ENCODE measurements around the gene ITM2B.
A peak's percentile ranks its signal among the peaks of the same experiment; 100 is the strongest.

Gene ITM2B

DNA sequence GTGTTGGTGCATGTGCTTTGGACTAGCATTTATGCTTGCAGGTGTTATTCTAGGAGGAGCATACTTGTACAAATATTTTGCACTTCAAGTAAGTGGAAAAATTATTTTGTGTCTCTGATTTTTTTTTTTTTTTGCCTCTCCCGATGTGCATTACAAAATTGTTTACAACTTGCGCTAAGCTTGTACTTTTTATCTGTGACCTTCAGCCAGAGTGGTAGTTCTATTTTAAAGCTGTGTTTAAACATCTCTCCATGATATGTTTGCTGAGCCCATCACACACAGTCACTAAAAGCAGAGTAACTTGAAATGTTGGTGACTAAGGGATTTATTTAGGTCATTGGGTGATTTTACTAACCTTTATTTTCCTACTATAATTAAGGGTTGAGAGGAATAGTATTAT is 20.8 kb downstream of the ITM2B start:
- H3K9ac ChIP-seq = no peak overlapping the region
- no peak overlapping the region for H3K27ac ChIP-seq
- H4K20me1 ChIP-seq = peaks cover 44% of the 10 kb centered on the region
- no peak overlapping the region for H3K4me2 ChIP-seq
- no peaks in the 10 kb centered on the region for H3K4me1 ChIP-seq
- TF ChIP-seq Cebpa-rat (IDR thresholded peaks at IDR 0.05) = no peak
- no peaks in the 10 kb centered on the region; the same call in 1 of the 2 replicates for H3K9me3 ChIP-seq
- H3K4me3 ChIP-seq = no peak overlapping the region
- H3K36me3 ChIP-seq = peaks cover 80% of the 10 kb centered on the region
- no peaks in the 10 kb centered on the region for H3K27me3 ChIP-seq

DNA sequence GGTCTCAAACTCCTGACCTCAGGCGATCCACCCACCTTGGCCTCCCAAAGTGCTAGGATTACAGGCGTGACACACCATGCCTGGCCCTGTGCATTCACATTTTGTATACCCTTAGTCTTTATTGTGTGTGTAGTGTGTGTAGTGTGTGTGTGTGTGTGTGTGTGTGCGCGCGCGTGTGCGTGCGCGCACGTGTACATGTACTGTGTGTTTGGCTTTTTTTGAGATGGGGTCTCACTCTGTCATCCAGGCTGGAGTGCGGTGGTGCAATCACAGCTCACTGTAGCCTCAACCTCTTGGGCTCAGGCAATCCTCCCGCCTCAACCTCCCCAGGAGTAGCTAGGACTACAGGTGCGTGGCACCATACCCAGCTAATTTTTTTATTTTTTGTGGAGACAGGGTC is 22.1 kb downstream of the ITM2B start:
- Histone ChIP-seq H3K9me3 (no peaks in the 10 kb centered on the region; the same call in 1 of the 2 replicates), H3K27ac (no peak overlapping the region), H3K36me3 (peaks cover 90% of the 10 kb centered on the region), H3K4me2 (no peak overlapping the region), H3K4me3 (no peak overlapping the region), H4K20me1 (peaks cover 37% of the 10 kb centered on the region), H3K9ac (no peak overlapping the region), H3K27me3 (no peaks in the 10 kb centered on the region), H3K4me1 (no peaks in the 10 kb centered on the region)
- TF ChIP-seq Cebpa-rat (IDR thresholded peaks at IDR 0.05) = no peak

DNA sequence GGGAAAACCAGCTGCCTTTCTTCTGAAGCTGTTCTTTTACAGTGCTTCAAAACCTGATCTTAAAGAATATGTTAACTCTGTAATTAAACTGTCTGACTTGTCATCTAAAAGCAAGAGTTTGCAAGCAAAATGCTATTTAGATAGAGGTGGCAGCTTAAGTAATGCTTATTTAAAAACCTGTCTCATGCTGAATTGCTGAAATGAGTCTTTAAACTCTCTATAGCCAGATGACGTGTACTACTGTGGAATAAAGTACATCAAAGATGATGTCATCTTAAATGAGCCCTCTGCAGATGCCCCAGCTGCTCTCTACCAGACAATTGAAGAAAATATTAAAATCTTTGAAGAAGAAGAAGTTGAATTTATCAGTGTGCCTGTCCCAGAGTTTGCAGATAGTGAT is 22.9 kb downstream of the ITM2B start:
- TF ChIP-seq Cebpa-rat (IDR thresholded peaks at IDR 0.05) = no peak
- H3K9me3 ChIP-seq = no peaks in the 10 kb centered on the region
- H3K9ac ChIP-seq = no peak overlapping the region
- no peaks in the 10 kb centered on the region for H3K27me3 ChIP-seq
- no peak overlapping the region for H3K4me3 ChIP-seq
- no peak overlapping the region for H3K27ac ChIP-seq
- H3K36me3 ChIP-seq = peaks cover 90% of the 10 kb centered on the region
- H3K4me2 ChIP-seq = no peak overlapping the region
- H4K20me1 ChIP-seq = peaks cover 29% of the 10 kb centered on the region
- H3K4me1 ChIP-seq = no peaks in the 10 kb centered on the region

DNA sequence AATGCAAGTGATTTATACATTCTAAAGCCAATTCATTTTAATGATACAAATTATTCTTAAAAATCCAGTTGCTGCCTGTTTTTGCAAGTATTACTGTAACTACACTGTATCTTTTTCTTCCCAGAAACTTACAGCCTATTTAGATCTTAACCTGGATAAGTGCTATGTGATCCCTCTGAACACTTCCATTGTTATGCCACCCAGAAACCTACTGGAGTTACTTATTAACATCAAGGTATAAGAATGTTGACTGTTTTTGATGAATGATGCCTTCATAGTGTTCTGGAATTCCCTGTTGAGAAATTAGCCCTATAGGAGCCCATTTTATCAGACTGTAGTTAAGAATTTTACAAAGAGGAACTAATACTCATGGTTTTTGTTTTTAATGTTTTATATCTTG is 25.0 kb downstream of the ITM2B start:
- Histone ChIP-seq H3K36me3 (peaks cover 91% of the 10 kb centered on the region), H3K4me3 (no peak overlapping the region), H3K27ac (no peak overlapping the region), H4K20me1 (peaks cover 10% of the 10 kb centered on the region; the same call in 1 of the 2 replicates), H3K9ac (no peak overlapping the region), H3K4me1 (peaks cover 6% of the 10 kb centered on the region), H3K9me3 (no peaks in the 10 kb centered on the region), H3K27me3 (no peaks in the 10 kb centered on the region), H3K4me2 (no peak overlapping the region)
- no peak for TF ChIP-seq Cebpa-rat (IDR thresholded peaks at IDR 0.05)

DNA sequence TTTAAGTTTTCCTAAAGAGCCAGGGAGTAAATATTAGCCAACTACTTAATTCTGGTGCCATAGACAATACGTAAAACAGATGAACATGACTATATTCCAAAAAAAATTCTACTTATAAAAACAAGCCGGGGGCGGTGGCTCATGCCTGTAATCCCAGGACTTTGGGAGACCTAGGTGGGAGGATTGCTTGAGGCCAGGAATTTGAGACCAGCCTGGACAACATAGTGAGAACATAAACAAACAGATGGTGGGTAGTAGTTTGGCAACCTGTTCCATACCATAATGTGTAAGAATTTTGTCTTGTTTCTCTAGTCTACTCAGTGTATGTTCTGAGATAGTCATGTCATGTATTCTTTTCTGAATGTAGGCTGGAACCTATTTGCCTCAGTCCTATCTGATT is 25.4 kb downstream of the ITM2B start:
- no peak for TF ChIP-seq Cebpa-rat (IDR thresholded peaks at IDR 0.05)
- Histone ChIP-seq H3K9ac (no peak overlapping the region), H3K36me3 (peaks cover 93% of the 10 kb centered on the region), H3K4me1 (peaks cover 11% of the 10 kb centered on the region), H4K20me1 (peaks cover 5% of the 10 kb centered on the region; the same call in 1 of the 2 replicates), H3K4me3 (no peak overlapping the region), H3K4me2 (no peak overlapping the region), H3K9me3 (no peaks in the 10 kb centered on the region), H3K27ac (no peak overlapping the region), H3K27me3 (no peaks in the 10 kb centered on the region)

- Histone ChIP-seq H3K9me3 (no peaks in the 10 kb centered on the region), H3K36me3 (peaks cover 75% of the 10 kb centered on the region), H3K4me2 (no peak overlapping the region), H3K27ac (no peak overlapping the region), H4K20me1 (no peaks in the 10 kb centered on the region), H3K4me1 (peaks cover 36% of the 10 kb centered on the region), H3K27me3 (no peaks in the 10 kb centered on the region), H3K4me3 (no peak overlapping the region), H3K9ac (no peak overlapping the region)
- no peak for TF ChIP-seq Cebpa-rat (IDR thresholded peaks at IDR 0.05)
Measured at GRCh38 chr13:48260970-48261369, 28.0 kb downstream of the ITM2B start.

- Histone ChIP-seq H3K27me3 (no peaks in the 10 kb centered on the region), H3K9ac (no peak overlapping the region), H3K9me3 (no peaks in the 10 kb centered on the region), H4K20me1 (no peaks in the 10 kb centered on the region), H3K4me2 (peak overlapping the region; percentile 86), H3K4me3 (no peak overlapping the region), H3K27ac (peak overlapping the region; percentile 85; the same call in 1 of the 2 replicates), H3K36me3 (peaks cover 60% of the 10 kb centered on the region), H3K4me1 (peaks cover 45% of the 10 kb centered on the region)
- TF ChIP-seq Cebpa-rat (IDR thresholded peaks at IDR 0.05) = no peak
Measured at GRCh38 chr13:48263196-48263595, 30.2 kb downstream of the ITM2B start.

DNA sequence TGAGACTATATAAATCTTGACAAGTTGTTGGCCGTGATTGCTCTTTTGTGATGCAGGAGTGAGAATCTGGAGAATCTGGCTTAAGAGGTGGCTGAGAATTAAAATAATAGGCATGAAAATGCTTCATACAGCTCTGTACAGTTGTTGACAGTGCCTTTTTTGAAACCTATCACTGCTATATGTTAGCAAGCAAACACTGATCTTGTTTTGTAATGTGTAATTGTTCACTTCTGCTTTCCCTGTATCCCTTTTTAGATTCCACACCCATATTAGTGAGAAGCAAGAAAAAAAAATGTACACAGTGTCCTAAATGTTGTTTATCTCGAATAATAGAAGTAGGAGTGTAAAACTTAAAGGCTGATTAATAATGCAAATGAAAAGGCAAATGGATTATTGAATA is 31.1 kb downstream of the ITM2B start:
- Histone ChIP-seq H3K27me3 (no peaks in the 10 kb centered on the region), H3K27ac (peak overlapping the region; percentile 85), H3K4me3 (no peak overlapping the region), H3K4me1 (peaks cover 45% of the 10 kb centered on the region), H3K4me2 (peak overlapping the region; percentile 86), H3K36me3 (peaks cover 59% of the 10 kb centered on the region), H4K20me1 (no peaks in the 10 kb centered on the region), H3K9ac (no peak overlapping the region), H3K9me3 (no peaks in the 10 kb centered on the region)
- TF ChIP-seq Cebpa-rat (IDR thresholded peaks at IDR 0.05) = no peak

- Histone ChIP-seq H3K27me3 (no peaks in the 10 kb centered on the region), H3K9ac (peak overlapping the region; percentile 54), H3K4me2 (peak overlapping the region; percentile 86), H3K4me3 (peak overlapping the region; percentile 43), H3K4me1 (peaks cover 45% of the 10 kb centered on the region), H3K36me3 (peaks cover 59% of the 10 kb centered on the region), H3K9me3 (no peaks in the 10 kb centered on the region), H3K27ac (peak overlapping the region; percentile 85), H4K20me1 (no peaks in the 10 kb centered on the region)
- no peak for TF ChIP-seq Cebpa-rat (IDR thresholded peaks at IDR 0.05)
Measured at GRCh38 chr13:48265217-48265815, 32.3 kb downstream of the ITM2B start.

GRCh38 chr13:48266150-48266549 is 33.1 kb downstream of the ITM2B start:
- Histone ChIP-seq H3K27me3 (no peaks in the 10 kb centered on the region), H3K9ac (no peak overlapping the region)
- no peak for TF ChIP-seq Cebpa-rat (IDR thresholded peaks at IDR 0.05)

More at GRCh38 chr13:48266150-48266549, 33.1 kb downstream of the ITM2B start:
- peaks cover 45% of the 10 kb centered on the region for H3K4me1 ChIP-seq
- no peak overlapping the region for H3K4me3 ChIP-seq
- H3K4me2 ChIP-seq = peak overlapping the region; percentile 86
- no peaks in the 10 kb centered on the region for H4K20me1 ChIP-seq
- H3K36me3 ChIP-seq = peaks cover 51% of the 10 kb centered on the region
- peak overlapping the region; percentile 85 for H3K27ac ChIP-seq
- H3K9me3 ChIP-seq = no peaks in the 10 kb centered on the region
